H1 (cell line): ENCODE data around the gene SH2B2.

Experiments used
- BACH1 ChIP-seq: IDR thresholded peaks from 2 replicates; pipeline ENCODE4 v1.6.1; 2012; ENCODE audit warnings: low read length, improper control_type of control experiment
- CBX8 ChIP-seq: fragments of 300-800, 300-1000 bp; sonication (generic); IDR thresholded peaks from 2 replicates; pipeline ENCODE4 v1.7.1; 2016; ENCODE audit warnings: low read depth, low read length, borderline replicate concordance
- CEBPB ChIP-seq: IDR thresholded peaks from 2 replicates; pipeline ENCODE4 v1.6.1; 2012; ENCODE audit warnings: low read depth, low read length
- CHD2 ChIP-seq: IDR thresholded peaks from 2 replicates; pipeline ENCODE4 v1.6.1; 2012; ENCODE audit warnings: low read length, improper control_type of control experiment
- CREB1 ChIP-seq: IDR thresholded peaks from 2 replicates; pipeline ENCODE4 v1.6.1; 2012; ENCODE audit warnings: inconsistent platforms
- CTCF ChIP-seq, 3 experiments: IDR thresholded peaks; 1 replicate in 2 of 3; 2 replicates in 1 of 3; pipeline versions ENCODE4 v1.5.1 to v1.6.1; 2011; ENCODE audit warnings: low read length in 3 of 3, mild to moderate bottlenecking in 3 of 3, inconsistent platforms in 2 of 3, low read depth in 1 of 3, moderate library complexity in 1 of 3; ENCODE audit not compliant: insufficient read depth in 1 of 3; ENCODE audit errors: control extremely low read depth in 1 of 3
- FOSL1 ChIP-seq: IDR thresholded peaks from 2 replicates; pipeline ENCODE4 v1.6.1; 2011; ENCODE audit warnings: mild to moderate bottlenecking, low read depth, low read length, moderate library complexity; ENCODE audit not compliant: insufficient read depth
- KDM1A ChIP-seq: fragments of 200-600, 300-600 bp; sonication (generic); IDR thresholded peaks from 2 replicates; pipeline ENCODE4 v1.7.1; 2016; ENCODE audit warnings: mild to moderate bottlenecking, low read length, borderline replicate concordance
- POLR2A ChIP-seq, 2 experiments: IDR thresholded peaks; 1 replicate in 1 of 2; 2 replicates in 1 of 2; pipeline ENCODE4 v1.6.1; 2011; ENCODE audit warnings: low read depth in 2 of 2, low read length in 2 of 2, mild to moderate bottlenecking in 2 of 2; ENCODE audit errors: control extremely low read depth in 1 of 2
- RAD21 ChIP-seq, 2 experiments: IDR thresholded peaks in 1 of 2; conservative IDR thresholded peaks in 1 of 2; 2 replicates each; pipeline ENCODE4 v1.6.1; 2011; ENCODE audit warnings: low read depth in 2 of 2, low read length in 2 of 2, improper control_type of control experiment in 1 of 2, inconsistent platforms in 1 of 2, mild to moderate bottlenecking in 1 of 2, moderate library complexity in 1 of 2
- SIN3A ChIP-seq, 2 experiments: IDR thresholded peaks in 1 of 2; conservative IDR thresholded peaks in 1 of 2; 2 replicates each; pipeline ENCODE4 v1.6.1; 2011 to 2012; ENCODE audit warnings: low read length in 2 of 2, improper control_type of control experiment in 1 of 2, low read depth in 1 of 2, mild to moderate bottlenecking in 1 of 2
- SRF ChIP-seq: IDR thresholded peaks from 2 replicates; pipeline ENCODE4 v1.6.1; 2011; ENCODE audit warnings: mild to moderate bottlenecking, low read depth, low read length, moderate library complexity
- USF2 ChIP-seq: IDR thresholded peaks from 2 replicates; pipeline ENCODE4 v1.6.1; 2011; ENCODE audit warnings: low read length, improper control_type of control experiment

GRCh38 chr7:102270178-102270887, 16.3 kb upstream of the SH2B2 start:
- TF ChIP-seq CREB1 (no peak), USF2 (no peak), CBX8 (no peak), CTCF (IDR thresholded peaks at IDR 0.05; ENCODE audit: control extremely low read depth in 1 of 3, insufficient read depth in 1 of 3, low read depth in 1 of 3, low read length in 3 of 3) (no peak), CHD2 (no peak), RAD21 (IDR thresholded peaks at IDR 0.05 in 1 of 2, conservative IDR thresholded peaks at IDR 0.05 in 1 of 2; ENCODE audit: low read depth in 2 of 2, low read length in 2 of 2) (no peak), BACH1 (no peak), CEBPB (no peak), SIN3A (conservative IDR thresholded peaks at IDR 0.05 in 1 of 2, IDR thresholded peaks at IDR 0.05 in 1 of 2; ENCODE audit: low read depth in 1 of 2, low read length in 2 of 2) (no peak), KDM1A (no peak), SRF (no peak), FOSL1 (no peak), POLR2A (IDR thresholded peaks at IDR 0.05; ENCODE audit: control extremely low read depth in 1 of 2, low read depth in 2 of 2, low read length in 2 of 2) (no peak)
